Hepatocyte (in vitro differentiated cells): ENCODE results near the gene CFL1.

ENCODE experiments used
- EZH2 ChIP-seq: fragments of 200-600 bp; sonication (generic); IDR thresholded peaks from 2 replicates; pipeline ENCODE4 v1.6.1; 2016; ENCODE audit warnings: antibody characterized with exemption, mild to moderate bottlenecking, borderline replicate concordance
- EZH2phosphoT487 ChIP-seq: fragments of 200-600 bp; sonication (generic); IDR thresholded peaks from one replicate; pipeline ENCODE4 v1.6.1; 2018; ENCODE audit warnings: antibody characterized with exemption, mild to moderate bottlenecking, low read depth, moderate library complexity; ENCODE audit not compliant: unreplicated experiment, severe bottlenecking
- TF ChIP-seq, protein P1 (sequence below): fragments of 200-600 bp; sonication (generic); IDR thresholded peaks from 2 replicates; pipeline ENCODE4 v1.5.1; 2016; ENCODE audit warnings: antibody characterized with exemption, mild to moderate bottlenecking; ENCODE audit not compliant: poor library complexity

DNA sequence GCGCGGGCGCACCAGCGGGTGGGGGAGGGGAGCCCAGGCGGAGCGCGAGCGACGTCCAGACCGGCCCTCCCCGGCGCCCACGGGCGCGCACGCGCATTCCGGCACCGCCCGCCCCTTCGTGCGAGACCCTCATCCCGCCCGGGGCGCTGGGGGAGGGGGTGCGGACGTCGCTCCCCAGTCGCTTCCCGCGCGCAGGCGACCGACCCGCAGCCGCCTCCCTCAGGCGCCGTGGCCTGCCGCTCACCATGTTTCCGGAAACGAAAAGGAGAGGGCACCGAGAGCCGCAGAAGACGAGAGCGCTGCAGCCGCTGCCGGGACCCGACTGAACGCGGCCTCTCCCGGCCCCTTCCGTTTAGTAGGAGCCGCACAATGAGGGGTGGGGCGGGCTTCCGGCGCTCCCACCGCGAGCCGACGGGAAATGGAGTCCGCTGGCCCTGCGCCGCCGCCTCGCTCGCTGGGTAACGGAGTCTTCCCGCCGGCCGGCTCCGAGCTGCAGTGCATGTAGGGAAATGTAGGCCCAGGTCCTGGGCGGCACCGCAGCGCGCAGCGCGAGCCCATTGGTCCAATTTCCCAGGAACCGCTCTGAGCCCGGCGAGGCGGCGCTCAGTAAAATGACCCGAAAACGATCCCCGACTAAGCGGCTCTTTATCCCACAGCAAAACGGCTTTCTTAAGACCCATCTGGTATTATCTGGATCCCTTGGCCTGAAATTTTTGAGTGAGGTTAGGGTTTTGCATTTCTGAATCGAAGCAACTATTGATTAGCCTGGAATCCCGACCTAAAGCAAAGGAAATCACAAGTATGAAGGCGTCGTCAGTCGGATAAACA, at the start of gene CFL1:
- TF ChIP-seq, protein P1, sequence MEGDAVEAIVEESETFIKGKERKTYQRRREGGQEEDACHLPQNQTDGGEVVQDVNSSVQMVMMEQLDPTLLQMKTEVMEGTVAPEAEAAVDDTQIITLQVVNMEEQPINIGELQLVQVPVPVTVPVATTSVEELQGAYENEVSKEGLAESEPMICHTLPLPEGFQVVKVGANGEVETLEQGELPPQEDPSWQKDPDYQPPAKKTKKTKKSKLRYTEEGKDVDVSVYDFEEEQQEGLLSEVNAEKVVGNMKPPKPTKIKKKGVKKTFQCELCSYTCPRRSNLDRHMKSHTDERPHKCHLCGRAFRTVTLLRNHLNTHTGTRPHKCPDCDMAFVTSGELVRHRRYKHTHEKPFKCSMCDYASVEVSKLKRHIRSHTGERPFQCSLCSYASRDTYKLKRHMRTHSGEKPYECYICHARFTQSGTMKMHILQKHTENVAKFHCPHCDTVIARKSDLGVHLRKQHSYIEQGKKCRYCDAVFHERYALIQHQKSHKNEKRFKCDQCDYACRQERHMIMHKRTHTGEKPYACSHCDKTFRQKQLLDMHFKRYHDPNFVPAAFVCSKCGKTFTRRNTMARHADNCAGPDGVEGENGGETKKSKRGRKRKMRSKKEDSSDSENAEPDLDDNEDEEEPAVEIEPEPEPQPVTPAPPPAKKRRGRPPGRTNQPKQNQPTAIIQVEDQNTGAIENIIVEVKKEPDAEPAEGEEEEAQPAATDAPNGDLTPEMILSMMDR, result no peak
- TF ChIP-seq EZH2 (no peak), EZH2phosphoT487 (no peak)
